ENCODE measurements around the gene LMTK3.
"Not testable (repeated sequence)": the region's sequence is repeated elsewhere in the genome, so short reads cannot be mapped to it uniquely, and the experiment has no call there.

LMTK3 gene

GRCh38 chr19:48493718-48494401 lies 17.8 kb downstream of the LMTK3 start:
- H3K4me3 ChIP-seq (replicated peaks in 1 of 2; ENCODE audit: low read depth in 2 of 2, low read length in 2 of 2) = peak overlapping the region; percentile 58 to 66
- TF ChIP-seq CTCF (IDR thresholded peaks at IDR 0.05; ENCODE audit: low read depth, low read length) = no peak
- no peak for DNase-seq (ENCODE audit: low read depth in 2 of 2)

- peak; percentile 99 for DNase-seq (ENCODE audit: low read depth in 2 of 2)
- peak overlapping the region; percentile 58 to 66 for H3K4me3 ChIP-seq (replicated peaks in 1 of 2; ENCODE audit: low read depth in 2 of 2, low read length in 2 of 2)
- TF ChIP-seq CTCF (IDR thresholded peaks at IDR 0.05; ENCODE audit: low read depth, low read length) = no peak
Observed at GRCh38 chr19:48492925-48493717, 18.5 kb downstream of the LMTK3 start.

GRCh38 chr19:48491793-48492123 lies 19.9 kb downstream of the LMTK3 start:
- no peak overlapping the region for H3K4me3 ChIP-seq (replicated peaks in 1 of 2; ENCODE audit: low read depth in 2 of 2, low read length in 2 of 2)
- DNase-seq (ENCODE audit: low read depth in 2 of 2) = no peak
- no peak for TF ChIP-seq CTCF (IDR thresholded peaks at IDR 0.05; ENCODE audit: low read depth, low read length)

DNA sequence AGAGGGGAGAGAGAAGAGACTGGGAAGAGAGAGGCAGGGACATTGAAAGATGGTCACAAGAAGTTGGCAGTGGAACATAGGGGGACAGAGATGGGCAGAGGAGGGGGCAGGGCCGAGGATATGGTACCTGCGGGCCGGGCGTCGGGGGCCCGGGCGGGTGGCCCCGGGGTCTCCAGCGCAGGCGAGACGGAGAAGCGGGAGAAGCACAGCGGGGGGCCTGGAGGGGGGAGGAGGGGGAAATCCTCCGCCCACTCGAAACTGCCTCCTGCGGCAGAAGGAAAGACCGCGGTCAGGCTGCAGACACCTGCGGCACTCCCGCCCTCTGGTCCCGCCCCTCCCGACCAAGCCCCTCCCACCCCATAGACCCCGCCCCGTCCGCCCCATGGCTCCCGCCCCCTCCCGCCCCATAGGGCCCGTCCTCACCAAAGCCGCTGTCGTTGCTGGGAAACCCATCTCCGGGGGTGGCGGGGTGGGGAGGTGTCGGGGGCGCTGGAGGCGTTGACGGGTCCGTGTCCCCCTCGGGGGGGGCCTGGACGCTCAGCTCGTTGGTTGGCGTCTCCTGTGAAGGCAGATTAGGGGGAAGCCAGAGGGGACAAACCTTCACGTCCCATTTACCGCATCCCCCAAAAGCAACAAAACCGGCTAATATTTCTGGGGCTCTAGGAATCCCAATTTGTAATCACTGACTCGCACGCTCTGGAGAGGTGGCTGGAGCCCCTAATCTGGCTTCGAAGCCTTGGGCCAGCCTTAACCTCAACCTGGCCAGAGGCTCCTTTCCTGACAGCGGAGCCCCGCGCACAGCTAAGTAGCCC lies 20.4 kb downstream of the LMTK3 start:
- no peak overlapping the region for H3K4me3 ChIP-seq (replicated peaks in 1 of 2; ENCODE audit: low read depth in 2 of 2, low read length in 2 of 2)
- no peak for TF ChIP-seq CTCF (IDR thresholded peaks at IDR 0.05; ENCODE audit: low read depth, low read length)
- no peak for DNase-seq (ENCODE audit: low read depth in 2 of 2)

DNA sequence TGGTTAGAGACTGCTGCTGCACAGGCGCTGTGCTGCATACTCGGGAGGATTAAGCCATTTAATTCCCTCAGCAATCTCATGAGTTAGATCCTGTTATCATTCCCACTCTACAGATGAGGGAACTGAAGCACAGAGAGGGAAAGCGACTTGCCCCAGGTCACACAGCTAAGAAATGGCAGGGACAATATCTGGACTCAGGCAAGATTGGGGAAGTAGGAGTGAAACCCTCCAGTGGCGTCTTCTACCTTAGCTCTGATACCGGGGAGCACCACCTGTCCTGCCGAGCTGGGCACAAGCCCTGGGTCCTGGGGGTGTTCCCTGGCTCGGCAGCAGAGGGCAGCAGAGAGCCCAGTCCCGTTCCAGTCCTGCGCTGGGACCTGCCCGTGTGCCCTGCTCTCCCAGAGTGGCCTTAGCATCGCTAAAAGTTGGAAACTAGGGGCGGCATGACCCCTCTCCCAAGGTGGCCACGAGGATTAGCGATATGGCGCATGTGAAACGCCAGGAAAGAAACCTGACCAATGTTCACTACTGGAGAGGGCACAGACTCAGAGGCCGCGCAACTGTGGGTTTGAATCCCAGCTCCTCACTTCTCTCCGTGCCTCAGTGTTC lies 21.9 kb downstream of the LMTK3 start:
- DNase-seq (ENCODE audit: low read depth in 2 of 2) = peak; percentile 62 to 63
- TF ChIP-seq CTCF (IDR thresholded peaks at IDR 0.05; ENCODE audit: low read depth, low read length) = peak; percentile 99
- H3K4me3 ChIP-seq (replicated peaks in 1 of 2; ENCODE audit: low read depth in 2 of 2, low read length in 2 of 2) = no peak overlapping the region

DNA sequence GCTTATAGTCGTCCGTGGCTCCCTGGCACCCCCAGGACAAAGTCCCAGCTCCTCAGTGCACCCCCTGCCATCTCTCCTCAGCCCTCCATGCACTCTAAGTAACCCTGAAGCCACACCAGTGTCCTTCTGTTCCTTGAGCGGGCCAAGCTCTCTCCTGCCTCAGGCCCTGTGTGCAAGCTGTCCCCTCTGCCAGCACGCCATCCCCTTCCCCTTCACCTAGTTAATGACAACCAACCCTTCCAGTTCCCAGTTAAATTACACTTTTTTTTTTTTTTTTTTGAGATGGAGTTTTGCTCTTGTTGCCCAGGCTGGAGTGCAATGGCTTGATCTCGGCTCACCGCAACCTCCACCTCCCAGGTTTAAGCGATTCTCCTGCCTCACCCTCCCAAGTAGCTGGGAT lies 23.2 kb downstream of the LMTK3 start:
- H3K4me3 ChIP-seq (replicated peaks in 1 of 2; ENCODE audit: low read depth in 2 of 2, low read length in 2 of 2); DNase-seq (ENCODE audit: low read depth in 2 of 2): not testable (repeated sequence)
